22Rv1 (cell line): Measurements from ENCODE around the gene PEX10.

Experiments
- CTCF ChIP-seq: fragments of 450-650 bp; IDR thresholded peaks from 2 replicates; pipeline ENCODE4 v1.5.1; 2017; ENCODE audit warnings: mild to moderate bottlenecking
- ZFX ChIP-seq: fragments of 450-650 bp; IDR thresholded peaks from 2 replicates; pipeline ENCODE4 v1.6.1; 2017; ENCODE audit warnings: antibody characterized with exemption, borderline replicate concordance

GRCh38 chr1:2381741-2382620 is 30.4 kb downstream of the PEX10 start:
- TF ChIP-seq CTCF: peak; percentile 88
- no peak for TF ChIP-seq ZFX
